ENCODE measurements around the gene DYSF.

DNA sequence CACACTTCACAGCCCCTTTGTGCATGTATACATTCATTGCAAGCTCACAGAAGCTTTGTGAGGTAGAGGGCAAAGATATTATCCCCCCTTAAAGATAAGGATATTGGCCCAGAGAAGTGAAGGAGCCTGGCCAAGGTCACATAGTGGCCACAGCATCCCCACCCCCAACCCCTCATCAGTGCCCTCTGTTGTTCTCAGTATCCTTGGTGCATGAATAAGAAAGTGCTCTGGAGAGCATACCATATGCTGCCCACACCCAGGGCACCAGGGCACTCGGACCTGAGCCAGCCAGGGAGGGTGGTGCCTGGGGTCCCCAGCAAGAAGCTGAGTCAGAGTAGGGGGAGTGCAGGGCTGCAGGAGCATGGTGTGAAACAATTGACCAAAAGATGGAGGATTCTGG is 3.3 kb downstream of the DYSF start:
- TF ChIP-seq POLR2A (IDR thresholded peaks at IDR 0.05; ENCODE audit: low read length) (no peak), GATA1 (IDR thresholded peaks at IDR 0.05; ENCODE audit: low read depth, low read length) (no peak)
